Stimulated activated naive CD4-positive, alpha-beta T cell (primary cell): ENCODE data around the gene PHF1.
"Not testable (repeated sequence)": the region's sequence is repeated elsewhere in the genome, so short reads cannot be mapped to it uniquely, and the experiment has no call there.

Source experiments
- DNase-seq, 6 experiments: peaks; one replicate each; lab custom pipeline; 2025; lab: John Stamatoyannopoulos, UW

PHF1 gene

GRCh38 chr6:33410711-33411631 lies at the start of gene PHF1:
Gene PHF1, plus strand, starts transcription at chr6:33411014. Its CDS starts 1,250 bp downstream, at chr6:33412264.
- DNase-seq = peak in 2 of 6 experiments; percentile 69 to 96

DNA sequence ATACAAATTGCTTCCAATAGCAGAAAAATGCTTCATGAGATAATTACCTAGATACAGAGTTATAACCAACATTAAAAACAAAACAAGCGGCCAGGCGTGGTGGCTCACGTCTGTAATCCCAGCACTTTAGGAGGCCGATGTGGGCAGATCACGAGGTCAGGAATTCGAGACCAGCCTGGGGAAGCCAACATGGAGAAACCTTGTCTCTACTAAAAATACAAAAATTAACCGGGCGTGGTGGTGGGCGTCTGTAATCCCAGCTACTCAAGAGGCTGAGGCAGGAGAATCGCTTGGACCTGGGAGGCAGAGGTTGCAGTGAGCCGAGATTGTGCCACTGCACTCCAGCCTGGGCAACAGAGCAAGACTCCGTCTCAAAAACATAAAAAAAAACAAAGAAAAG lies 47.3 kb upstream of the PHF1 start:
- DNase-seq = not testable (repeated sequence)

- not testable (repeated sequence) for DNase-seq
These were observed 46.2 kb upstream of the PHF1 start for GRCh38 chr6:33364475-33365205.

DNA sequence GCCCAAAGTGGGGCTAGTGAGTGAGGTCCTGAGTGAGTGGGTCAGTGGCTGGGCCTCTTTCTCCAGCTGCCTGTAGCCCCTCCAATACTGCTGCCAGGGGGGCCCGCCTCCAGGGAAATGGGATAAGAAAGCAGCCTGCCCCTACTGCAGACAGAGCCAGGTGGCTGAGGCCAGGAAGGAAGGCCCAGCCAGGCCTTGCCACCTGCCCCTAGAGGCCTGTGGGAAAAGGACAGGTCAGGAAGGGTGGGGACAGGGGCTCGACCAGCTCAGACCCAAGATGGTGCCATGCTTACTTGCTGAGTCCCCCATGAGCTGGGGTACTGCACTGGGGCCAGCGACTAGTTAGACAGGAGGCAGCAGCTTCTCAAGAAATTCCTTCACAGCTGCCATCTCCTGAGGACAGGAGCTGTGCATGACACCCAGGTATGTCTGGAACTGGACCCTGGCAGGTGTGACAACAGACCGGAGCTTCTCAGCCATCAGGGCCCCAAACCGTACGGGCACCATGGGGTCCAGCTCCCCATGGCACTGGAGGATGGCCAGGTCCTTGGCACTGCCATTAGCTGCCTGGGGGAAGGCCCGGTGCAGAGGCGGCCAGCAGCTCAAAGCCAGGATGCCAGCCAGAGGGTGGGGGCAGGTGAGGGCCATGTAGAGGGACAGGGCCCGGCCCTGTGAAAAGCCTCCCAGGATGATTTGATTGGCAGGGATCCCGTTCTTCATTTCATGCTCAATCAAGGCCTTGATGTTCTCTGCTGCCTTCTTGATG lies 45.4 kb upstream of the PHF1 start:
- not testable (repeated sequence) for DNase-seq

DNA sequence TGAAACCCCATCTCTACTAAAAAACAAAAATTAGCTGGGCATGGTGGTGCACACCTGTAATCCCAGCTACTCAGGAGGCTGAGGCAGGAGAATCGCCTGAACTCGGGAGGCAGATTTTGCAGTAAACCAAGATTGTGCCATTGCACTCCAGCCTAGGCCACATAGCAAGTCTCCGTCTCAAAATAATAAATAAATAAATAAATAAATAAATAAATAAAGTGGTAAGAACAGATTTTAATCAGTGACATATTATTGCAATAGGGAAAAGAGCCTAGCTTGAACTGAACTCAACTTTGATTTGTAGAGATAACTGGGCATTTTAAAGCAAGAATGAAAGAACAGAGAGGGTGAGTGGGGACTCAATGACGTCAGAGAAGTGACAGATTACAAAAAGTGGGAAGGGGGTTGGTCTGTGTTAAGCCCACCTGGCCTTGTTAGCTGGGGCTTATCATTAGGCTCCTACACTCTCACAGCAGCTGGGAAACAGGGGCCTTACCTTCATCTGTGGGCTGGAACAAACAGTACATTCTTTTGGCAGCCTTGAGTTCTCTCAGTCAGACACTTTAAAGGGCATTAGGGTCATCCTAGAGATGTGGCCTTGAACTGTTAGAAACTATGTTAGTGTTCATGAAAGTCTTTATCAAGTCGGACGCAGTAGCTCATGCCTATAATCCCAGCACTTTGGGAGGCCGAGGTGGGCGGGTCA lies 43.7 kb upstream of the PHF1 start:
- no peak for DNase-seq

DNA sequence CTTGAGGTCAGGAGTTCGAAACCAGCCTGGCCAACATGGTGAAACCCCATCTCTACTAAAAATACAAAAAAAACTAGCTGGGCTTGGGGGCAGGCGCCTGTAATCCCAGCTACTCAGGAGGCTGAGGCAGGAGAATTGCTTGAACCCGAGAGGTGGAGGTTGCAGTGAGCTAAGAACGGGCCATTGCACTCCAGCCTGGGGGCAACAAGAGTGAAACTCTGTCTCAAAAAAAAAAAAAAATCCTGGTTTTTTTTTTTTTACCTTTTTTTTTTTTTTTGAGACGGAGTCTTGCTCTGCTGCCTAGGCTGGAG lies 43.1 kb upstream of the PHF1 start:
- not testable (repeated sequence) for DNase-seq

- not testable (repeated sequence) for DNase-seq
These were observed 38.9 kb upstream of the PHF1 start for GRCh38 chr6:33371901-33372300.

DNA sequence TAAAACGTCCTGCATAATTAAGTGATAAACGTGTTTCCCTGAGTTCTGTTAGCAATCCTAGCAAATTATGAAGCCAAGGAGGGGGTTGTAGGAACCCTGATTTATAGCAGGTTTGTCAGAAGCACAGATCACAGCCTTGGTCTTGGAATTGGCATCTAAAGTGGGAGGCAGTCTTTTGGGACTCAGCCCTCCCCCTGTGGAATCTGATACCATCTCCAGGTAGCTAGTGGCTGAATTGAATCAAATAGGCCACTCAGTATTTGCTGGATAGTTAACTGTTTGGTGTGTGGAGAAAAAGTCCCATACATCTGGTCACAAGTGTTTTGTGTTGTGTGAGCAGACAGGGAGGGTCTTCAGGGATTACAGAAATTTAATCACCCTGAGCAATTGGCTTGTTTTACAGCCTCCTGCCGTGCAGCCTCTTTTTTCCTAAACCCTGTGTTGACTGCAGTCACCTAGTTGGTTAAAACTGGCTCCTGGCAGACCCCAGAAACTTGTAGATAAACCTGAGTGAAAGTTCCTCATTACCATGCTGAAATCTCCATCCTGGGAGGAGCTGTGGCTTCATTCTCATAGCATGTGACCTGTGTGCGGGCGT lies 38.2 kb upstream of the PHF1 start:
- DNase-seq = no peak

DNA sequence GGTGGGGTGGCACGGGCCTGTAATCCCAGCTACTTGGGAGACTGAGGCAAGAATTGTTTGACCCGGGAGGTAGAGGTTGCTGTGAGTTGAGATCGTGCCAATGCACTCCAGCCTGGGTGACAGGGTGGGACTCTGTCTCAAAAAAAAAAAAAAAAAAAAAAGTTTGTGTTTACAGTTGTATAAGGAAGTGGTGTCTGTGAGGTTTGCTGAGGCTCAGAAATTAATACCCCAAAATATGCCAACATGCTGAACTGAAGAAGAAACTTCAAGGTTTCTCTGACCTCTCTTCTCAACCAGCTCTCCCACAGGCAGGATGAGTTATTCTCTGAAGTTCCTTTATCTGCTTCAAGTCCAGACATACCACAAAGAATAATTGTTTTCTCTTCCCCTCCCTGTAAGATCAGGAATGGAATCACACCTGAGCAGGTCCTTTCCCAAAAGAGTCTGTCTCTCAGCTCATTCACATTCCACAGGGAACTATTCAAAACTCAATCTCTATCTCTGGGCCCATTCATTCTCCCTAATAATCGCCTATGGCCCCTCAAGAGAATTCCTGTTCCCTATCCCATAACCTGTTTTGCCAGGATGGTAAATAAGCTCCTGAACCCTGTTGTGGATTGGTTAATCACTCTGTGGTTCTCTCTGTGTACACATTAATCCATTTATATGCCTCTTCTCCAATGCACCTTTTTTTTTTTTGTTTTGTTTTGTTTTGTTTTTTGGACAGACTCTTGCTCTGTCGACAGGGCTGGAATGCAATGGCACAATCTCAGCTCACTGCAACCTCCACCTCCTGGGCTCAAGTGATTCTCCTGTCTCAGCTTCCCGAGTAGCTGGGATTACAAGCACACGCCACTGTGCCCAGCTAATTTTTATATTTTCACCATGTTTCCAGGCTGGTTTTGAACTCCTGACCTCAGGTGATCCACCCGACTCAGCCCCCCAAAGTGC lies 36.6 kb upstream of the PHF1 start:
- DNase-seq = no peak

- no peak for DNase-seq
These were observed 35.6 kb upstream of the PHF1 start for GRCh38 chr6:33375143-33375671.

- DNase-seq = no peak
These were observed 33.6 kb upstream of the PHF1 start for GRCh38 chr6:33377171-33377570.

DNA sequence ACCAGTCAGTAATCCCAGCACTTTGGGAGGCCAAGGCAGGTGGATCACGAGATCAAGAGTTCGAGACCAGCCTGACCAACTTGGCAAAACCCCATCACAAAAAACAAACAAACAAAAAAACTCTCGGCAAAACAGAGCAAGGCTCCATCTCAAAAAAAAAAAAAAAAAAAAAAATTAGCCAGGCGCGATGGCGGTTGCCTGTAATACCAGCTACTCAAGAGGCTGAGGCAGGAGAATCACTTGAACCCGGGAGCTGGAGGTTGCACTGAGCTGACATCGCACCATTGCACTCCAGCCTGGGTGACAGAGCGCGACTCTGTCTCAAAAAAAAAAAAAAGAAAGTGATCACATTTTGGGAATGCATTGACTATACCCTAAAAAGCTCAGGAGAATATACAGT lies 31.6 kb upstream of the PHF1 start:
- not testable (repeated sequence) for DNase-seq

DNA sequence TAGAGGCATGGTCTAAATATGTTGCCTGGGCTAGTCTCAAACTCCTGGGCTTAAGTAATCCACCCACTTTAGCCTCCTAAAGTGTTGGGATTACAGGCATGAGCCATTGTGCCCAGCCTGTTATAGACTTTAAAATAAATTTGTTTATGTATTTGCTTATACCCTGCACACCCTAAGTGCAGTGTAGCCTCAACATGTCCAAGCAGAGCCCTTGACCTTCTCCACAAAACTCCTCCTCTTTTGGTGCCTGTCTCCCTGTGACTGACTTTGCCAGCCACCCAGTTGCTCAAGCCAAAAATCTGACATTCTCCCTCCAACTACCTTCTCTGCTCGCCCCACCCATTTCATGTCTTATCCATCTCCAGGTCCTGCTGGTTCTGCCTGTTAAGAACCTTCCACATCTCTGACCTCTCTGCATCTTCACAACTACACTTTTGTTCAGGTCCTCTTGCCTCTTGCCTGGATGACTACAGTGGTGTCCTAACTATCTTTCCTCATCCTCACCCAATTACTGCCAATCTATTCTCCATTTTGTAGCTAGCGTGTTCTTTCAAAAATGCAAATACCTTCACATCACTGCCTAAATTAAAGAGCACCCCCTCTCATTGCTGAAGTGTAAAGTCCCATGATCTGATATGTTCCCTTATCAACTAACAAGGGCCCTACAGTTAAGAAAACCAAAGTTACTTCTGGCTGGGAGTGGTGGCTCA lies 30.4 kb upstream of the PHF1 start:
- DNase-seq = no peak

DNA sequence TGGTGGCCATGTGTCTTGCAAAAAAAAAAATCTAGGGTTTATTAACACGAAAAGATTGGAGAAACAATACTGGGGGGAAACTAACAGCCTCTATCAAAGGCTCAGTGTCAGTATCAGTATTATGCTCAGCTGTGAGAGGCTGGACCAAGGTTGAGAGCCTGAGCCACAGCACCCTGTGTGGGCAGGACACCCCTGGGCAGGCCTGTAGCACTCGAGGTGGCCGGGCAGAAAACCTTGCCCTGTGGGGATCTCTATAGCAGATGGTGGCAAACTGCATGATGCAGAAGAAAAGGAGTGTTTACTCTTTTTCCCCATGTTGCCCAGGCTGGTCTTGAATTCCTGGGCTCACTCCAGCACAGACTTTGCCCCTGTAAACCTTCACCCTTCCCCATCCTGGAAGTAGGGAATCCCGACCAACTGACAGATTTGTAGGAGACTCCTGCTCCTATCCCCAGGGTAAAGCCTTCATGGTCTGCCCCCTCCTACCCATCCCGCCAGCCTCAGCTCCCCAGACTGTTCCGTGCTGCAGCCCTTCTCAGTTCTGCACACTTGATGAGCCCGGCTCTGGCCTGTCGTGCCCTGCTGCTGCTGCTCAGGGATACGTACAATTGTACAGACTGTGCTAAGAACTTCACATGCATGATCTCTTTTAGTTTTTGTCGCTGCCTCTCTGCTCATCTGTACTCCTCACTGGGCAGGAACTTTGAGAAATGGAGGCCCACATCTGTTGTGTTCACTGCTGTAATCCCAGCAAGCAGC lies 27.2 kb upstream of the PHF1 start:
- no peak for DNase-seq

DNA sequence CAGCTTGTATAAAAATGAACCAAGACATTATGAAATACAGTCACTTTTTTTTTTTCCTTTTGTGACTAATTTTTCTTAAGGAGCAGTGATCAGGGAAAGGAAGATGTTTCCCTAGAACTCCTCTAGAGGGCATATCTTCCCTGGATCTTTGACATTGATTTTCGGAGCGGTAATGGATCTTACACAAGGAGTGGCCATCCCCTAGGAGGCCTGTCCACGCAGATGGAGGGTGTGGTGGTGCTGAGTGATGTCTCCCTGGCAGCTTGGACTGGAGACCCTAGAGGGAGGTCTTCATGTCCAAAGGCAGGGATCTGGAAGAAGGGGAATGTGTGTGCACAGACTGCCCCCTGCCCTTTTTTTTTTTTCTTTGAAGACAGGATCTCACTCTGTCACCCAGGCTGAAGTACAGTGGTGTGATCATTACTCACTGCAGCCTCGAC lies 26.2 kb upstream of the PHF1 start:
- DNase-seq = no peak

DNA sequence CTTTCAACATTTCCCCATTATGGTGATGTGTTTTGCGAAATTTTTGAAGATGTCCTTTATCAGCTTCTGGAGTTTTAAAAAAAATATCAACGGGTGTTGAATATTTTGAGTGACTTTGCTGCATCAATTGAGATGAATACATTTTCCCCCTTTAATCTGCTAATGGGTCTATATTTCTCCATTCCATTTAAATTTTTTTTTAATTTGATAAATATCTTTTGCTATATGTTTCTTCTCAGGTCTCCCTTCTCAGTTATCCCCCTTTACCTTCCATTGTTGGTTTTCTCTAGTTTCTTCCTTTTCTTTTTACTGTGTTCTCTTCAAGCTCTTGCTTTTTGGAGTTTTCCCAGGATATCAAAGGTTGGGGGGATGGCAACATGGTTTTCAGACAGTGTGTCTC lies 20.6 kb upstream of the PHF1 start:
- DNase-seq = no peak

GRCh38 chr6:33390767-33391277 lies 20.0 kb upstream of the PHF1 start:
- no peak for DNase-seq

DNA sequence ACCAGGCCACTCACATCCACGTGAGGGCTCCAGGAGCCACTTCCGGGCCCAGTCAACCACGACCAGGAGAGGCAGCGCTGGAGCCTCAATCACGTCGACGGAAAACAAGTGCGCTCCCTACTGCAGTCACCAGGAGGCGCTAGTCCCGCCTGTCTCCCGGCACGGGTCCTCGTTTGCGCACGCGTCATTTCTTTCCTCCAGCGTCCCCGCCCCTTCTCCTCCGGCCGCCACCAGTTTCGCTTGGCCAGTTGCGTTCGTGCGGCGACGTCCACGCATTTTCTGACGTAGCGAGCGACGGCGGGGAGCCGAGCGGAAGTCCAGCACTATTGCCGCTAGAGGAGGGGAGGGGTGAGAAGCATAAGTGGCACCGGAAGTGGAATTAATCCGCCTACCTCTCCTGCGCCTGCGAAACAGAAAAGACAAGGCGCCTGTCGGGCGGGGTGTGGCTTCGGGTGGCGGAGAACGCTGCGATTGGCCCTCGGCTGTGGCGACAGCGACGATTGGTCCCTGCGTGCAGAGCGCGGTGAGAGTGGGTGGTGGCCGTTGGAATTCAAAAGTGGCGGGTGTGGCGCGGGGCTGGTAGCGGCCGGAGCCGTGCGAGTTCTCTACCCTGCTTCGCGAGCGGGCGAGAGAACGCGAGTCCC lies 19.4 kb upstream of the PHF1 start, which contains the start of gene KIFC1:
TSS of gene KIFC1 (plus strand) at position 546 of the 644 bp plus-strand sequence. CDS start 163 bp downstream, outside the sequence.
- DNase-seq = peak; percentile 99 to 100 (median 99)
